NT2/D1 (cell line): Measurements from ENCODE around the gene CYP2S1.

ENCODE experiments used
- SUZ12 ChIP-seq: IDR thresholded peaks from 2 replicates; pipeline ENCODE4 v1.6.1; 2011; ENCODE audit not compliant: insufficient read length, insufficient read depth; ENCODE audit errors: extremely low read depth
- YY1 ChIP-seq: IDR thresholded peaks from 2 replicates; pipeline ENCODE4 v1.6.1; 2011; ENCODE audit not compliant: insufficient read length, insufficient read depth
- ZNF274 ChIP-seq: IDR thresholded peaks from 2 replicates; pipeline ENCODE4 v1.6.1; 2011; ENCODE audit warnings: mild to moderate bottlenecking, low read depth, low read length

DNA sequence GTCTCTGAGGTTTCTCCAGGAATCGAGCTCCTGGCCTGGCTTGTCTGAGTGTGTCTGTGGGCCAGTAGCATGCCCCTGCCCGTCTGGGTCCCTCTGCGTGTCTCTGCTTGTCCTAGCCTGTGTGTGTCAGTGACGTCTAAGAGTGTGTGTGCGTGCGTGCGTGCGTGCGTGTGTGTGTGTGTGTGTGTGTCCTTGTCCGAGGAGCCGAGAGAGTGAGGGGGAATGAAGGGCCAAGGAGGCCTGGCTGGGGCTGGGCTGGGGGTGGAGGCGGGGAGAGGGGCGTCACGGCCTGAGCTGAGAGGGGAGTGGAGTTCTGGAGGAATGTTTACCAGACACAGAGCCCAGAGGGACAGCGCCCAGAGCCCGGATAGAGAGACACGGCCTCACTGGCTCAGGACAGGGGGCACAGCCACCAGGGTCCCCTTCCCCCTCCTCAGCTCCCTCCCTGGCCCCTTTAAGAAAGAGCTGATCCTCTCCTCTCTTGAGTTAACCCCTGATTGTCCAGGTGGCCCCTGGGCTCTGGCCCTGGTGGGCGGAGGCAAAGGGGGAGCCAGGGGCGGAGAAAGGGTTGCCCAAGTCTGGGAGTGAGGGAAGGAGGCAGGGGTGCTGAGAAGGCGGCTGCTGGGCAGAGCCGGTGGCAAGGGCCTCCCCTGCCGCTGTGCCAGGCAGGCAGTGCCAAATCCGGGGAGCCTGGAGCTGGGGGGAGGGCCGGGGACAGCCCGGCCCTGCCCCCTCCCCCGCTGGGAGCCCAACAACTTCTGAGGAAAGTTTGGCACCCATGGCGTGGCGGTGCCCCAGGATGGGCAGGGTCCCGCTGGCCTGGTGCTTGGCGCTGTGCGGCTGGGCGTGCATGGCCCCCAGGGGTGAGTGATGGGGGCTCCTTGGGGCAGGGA lies 25.8 kb downstream of the CYP2S1 start, which contains the start of gene AXL:
- TF ChIP-seq YY1 (no peak), ZNF274 (no peak), SUZ12 (no peak)
